Activated CD8-positive, alpha-beta memory T cell treated with anti-CD3 and anti-CD28 coated beads, Interleukin-2, amount 50 U/mL, for 4 hours (primary cell): Measurements from ENCODE around the gene TLR4.

ENCODE experiments used
- DNase-seq: peaks from one replicate; pipeline ENCODE4 v3.0.0-alpha.2; 2020

The TLR4 gene

DNA sequence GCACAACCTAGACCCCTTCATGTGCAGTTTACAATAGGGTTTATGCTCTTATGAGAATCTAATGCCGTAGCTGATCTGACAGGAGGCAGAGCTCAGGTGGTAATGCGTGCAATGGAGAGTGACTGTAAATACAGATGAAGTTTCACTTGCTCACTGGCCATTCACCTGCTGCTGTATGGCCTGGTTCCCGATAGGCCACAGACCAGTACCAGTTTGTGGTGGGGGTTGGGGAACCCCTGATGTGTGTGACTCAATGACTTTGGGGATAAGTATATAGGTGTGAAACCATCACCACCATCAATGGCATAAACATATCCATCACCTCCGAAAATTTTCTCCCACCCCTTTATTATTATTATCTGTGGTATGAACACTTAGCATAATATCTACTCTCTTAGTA is 42.1 kb downstream of the TLR4 start:
- no peak for DNase-seq

DNA sequence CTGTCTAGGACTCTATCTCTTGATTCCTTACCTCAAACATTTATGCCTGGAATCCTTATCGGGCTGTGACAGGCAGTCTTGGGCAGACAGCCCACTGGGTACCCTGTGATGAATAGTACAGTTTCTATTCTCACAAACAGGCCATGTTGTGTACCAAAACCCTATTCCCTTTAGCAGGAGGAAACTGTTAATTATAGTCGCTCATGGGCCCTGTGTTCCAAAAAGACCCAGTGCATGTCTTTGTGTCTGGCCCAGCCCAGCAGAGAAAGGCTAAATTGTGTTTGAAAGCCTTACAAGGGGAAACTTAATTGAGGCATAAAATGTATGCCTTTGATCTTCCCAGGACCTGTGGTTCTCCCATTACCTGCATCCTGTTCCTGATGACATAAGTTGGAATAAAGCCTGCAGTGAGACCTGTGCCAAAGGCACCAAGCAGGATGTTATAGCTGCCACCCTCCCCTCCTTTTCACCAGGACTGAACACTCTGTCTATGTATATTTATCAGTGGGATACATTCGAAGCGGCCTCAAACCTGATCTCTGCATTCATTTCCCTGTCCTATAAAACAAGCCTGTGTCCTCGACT is 43.3 kb downstream of the TLR4 start:
- DNase-seq: no peak

DNA sequence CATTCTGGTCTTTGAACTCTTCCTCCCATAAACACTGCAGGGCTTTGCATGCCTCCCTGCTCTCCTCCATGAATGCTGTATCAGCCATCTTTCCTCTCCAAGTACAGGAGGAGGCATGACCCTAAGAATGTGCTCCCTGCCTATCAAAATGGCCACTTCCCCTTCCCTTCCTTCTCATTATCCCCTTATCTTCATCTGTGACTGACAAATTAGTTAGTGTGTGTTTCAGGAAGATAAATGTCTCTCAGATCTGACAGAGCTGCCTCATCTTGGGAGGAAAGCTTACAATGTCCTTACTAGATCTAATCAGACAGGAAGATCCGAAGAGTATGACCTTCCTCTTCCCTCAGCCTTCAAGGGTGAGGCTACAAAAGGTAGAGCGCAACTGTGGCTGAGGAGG is 46.2 kb downstream of the TLR4 start:
- DNase-seq: no peak

DNA sequence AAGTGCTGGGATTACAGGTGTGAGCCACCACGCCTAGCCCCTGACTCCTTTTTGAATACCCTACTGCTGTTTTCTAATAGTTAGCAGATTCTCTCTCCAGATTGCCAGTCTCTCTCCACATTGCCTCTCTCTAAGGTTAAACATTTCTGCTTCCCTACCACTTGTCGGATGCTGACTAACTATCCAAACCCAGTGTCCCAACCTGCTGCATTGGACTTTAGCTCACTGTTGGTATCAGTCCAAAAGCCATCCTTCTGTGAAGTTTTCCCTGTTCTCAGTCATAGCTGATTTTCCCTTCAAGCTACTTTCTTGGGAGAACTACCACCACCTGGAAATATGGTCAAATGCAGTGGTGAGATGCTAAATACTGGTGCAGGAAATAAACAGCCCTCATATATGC is 48.7 kb downstream of the TLR4 start:
- no peak for DNase-seq

DNA sequence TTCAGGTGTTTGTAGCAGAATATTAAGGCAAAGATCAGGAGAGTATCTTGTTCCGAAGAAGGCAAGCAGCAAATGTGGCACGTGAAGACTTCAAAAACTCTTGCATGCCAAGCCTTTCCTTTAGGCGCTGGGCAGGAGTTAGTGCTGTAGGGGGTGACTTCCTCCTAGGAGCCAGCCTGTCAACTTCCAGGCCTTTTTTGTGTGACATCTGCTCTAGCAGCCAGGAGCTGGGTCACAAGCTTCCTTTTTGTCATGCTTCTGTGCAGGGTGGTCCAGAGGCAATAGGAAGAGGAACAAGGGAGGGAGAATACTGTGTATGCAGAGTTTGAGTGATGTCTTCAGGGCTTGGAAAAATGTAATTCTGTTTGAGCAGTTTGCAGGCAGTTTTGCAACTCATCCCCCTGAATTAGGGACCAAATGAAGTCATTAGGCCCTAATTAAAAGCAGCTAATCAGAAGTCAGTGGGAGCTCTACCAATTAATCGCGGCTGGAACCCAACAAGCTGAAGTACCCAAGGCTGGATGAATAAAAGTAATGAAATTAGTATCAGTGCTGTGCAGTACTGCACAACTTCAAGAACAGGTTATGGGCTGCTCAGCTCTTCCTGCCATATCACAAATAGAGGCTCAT is 53.5 kb downstream of the TLR4 start:
- DNase-seq: no peak

DNA sequence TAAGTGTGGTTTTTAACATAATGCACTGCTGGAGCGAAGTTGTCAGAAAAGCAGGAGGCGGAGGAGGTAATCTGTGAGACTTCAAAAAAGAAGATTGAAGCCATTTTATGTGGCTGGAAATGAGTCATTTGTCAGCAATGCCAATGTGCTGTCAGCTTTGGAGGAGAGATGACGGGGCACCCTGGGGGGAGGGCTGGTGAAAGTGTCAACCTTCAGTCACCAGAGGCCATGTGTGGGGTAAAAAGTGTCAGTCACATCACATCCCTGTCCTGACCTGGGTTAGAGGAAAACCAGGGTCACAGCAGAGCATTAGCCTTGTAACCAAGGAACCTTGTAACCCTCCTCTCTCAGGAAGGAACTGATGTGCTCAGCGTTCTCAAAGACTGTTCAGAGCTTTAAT is 59.1 kb downstream of the TLR4 start:
- no peak for DNase-seq

DNA sequence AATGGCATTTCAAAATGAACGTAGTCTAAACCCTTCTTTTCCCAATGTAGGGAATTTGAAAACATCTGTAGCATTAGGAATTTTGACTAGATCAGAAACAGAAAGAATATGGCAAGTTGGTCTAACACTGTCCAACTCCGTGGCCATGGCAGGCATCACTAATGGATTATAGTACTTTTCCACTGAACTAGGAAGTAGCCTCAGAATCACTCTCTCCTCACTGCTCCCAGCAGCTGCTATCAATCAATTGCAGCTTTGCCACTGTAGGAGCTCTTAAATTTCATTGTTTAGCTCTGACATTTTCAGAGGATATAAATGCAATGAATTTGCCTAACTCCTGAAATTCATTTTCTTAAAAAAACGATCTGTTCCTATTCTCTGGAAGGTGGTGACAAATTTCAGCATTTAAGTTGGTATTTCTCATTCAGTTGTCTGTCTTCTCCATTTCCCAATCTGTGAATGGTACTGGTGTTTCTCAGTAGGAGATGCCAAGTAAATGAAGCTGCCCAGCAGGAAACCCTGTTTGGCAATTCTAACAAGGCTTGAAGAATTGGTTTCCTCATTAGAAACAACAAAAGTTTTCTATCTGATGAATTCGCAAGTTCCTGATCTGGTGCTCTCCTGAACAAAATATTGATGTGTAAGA is 64.7 kb downstream of the TLR4 start:
- no peak for DNase-seq

DNA sequence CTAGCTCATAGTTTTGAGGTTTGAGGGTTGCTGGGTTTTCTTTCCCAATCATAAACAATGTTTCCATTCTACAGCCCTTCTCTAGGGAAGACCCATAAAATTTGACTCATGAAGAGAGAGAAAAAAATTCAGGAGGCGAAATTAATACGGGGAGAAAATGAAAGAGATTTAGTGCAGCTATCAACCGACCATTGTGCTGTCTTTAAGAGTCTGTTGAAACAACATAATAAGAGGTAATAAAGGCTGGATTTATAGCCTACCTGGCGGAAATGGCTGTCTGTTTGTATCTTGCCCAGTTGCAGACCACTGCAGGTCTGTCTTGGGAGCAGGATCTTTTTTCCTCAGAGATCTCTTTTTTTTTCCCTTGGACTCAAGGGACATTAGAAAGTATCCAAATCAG is 66.9 kb downstream of the TLR4 start:
- DNase-seq: no peak

DNA sequence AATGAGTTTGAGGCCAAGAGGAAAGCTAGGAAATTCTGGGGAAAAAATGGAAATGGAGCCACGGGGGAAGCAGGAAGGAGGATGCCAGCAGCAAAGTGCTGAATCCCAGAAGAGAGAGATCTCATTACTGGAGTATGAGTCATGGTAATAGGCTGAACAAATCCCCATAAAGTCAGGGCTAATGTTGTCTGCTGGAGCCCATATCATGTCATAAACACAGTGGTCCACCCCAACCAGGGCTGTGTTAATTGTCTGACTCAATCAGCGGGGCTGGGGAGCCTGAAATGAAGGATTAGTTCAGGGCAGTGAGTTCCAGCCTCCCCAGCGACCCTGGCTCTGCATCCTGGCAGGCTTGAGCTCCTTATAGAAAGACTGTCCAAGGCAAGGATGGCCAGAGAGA is 68.8 kb downstream of the TLR4 start:
- no peak for DNase-seq
